ENCODE measurements around the gene CD44.

DNA sequence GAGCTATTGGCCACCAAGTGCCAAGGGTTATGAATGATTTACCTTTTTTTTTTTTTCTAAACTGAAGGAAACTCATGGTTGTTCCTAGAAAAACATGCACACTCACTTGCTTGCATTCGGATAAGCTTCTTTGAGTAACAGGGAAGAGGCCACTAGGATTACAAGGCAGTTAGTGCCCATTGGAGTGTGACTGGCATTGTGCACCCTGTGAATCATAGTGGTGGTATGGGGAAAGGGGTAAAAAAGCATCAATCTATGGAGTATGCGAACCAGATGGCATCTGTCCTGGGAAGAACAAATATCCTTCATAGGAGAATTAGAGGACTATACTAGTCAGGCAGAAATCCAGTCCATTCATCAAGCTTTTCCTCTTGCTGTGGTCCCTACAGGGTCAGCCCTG is 24.2 kb downstream of the CD44 start:
- TF ChIP-seq CTCF (conservative IDR thresholded peaks at IDR 0.05 in 1 of 2, IDR thresholded peaks at IDR 0.05 in 1 of 2; ENCODE audit: low read depth in 1 of 2, low read length in 2 of 2) (no peak), EZH2 (IDR thresholded peaks at IDR 0.05; ENCODE audit: low read length, missing control alignments) (no peak)
